HUES6 (cell line): ENCODE measurements around the gene PPFIBP1.

Experiments
- H3K27ac ChIP-seq: 2 replicates; pipeline ENCODE4 v1.7.0; 2013; ENCODE audit warnings: low read depth, mild to moderate bottlenecking, low read length, inconsistent platforms
- H3K27me3 ChIP-seq: 2 replicates; pipeline ENCODE4 v1.6.1; 2013; ENCODE audit warnings: low read length; ENCODE audit not compliant: control insufficient read depth, insufficient read depth
- H3K36me3 ChIP-seq: 2 replicates; pipeline ENCODE4 v1.6.1; 2013; ENCODE audit warnings: low read length; ENCODE audit not compliant: control insufficient read depth, insufficient read depth
- H3K4me1 ChIP-seq: 2 replicates; pipeline ENCODE4 v1.6.1; 2013; ENCODE audit warnings: low read length; ENCODE audit not compliant: control insufficient read depth, insufficient read depth
- H3K4me3 ChIP-seq: 2 replicates; pipeline ENCODE4 v1.5.1; 2013; ENCODE audit warnings: low read depth, low read length
- H3K9ac ChIP-seq: one replicate; pipeline ENCODE4 v1.6.1; 2013; ENCODE audit warnings: mild to moderate bottlenecking, low read length
- H3K9me3 ChIP-seq: 2 replicates; pipeline ENCODE4 v1.6.1; 2013; ENCODE audit warnings: low read depth, low read length; ENCODE audit not compliant: control insufficient read depth, insufficient read depth

PPFIBP1 gene

DNA sequence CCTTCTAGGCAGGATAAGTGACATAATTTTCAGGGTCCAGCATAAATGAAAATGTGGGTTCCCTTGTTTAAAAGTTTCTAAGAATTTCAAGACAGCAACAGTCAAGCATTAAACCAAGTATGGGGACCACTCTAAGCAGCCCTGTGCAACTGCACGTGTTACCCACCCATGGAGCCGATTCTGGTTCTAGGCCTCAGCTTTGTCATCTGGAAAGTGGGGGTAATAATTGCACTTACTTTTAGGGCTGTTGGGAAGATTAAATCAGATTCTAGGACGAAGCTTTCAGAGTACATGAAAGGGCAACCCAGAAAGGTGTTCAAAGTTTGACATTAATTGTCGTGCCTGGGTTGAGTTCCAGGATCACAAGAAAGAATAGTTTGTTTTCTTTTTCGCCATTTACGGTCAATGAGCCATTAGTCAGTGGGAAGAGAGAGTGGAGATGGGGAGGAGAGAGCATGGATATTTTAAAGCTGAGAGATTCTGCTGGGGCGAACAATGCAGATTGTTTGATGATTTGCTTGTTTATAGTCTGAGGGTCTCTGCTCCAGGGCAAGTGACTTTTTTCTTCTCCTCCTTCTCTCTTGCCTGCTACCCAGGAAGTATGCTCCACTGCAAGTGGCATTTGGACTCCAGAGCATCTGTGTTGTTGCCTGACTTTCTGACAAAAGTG, 10.7 kb upstream of the PPFIBP1 start:
- no peak overlapping the region for H3K27ac ChIP-seq
- H3K4me3 ChIP-seq = no peak overlapping the region
- H3K9me3 ChIP-seq = no peaks in the 10 kb centered on the region
- H3K36me3 ChIP-seq = no peaks in the 10 kb centered on the region
- H3K9ac ChIP-seq = no peak overlapping the region
- no peaks in the 10 kb centered on the region for H3K27me3 ChIP-seq
- H3K4me1 ChIP-seq = no peaks in the 10 kb centered on the region; the same call in 1 of the 2 replicates

DNA sequence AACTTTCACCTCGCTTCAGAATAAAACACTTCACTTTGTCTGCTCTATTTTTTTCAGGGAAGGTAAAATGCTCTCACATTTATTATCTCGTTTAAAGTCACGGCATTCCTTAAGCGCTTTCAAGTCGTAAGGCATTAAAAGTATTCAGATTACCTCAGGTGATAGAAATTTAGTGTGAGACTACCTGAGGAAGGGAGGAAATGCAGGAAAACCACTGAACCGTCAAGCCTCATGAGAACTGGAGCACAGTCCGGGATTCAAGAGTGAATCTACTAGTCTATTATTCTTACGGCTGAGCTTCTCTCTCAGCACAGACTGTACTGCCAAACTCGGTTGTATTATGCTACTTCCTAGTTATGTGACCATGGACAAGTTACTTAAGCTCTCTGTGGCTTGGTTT, 8.3 kb upstream of the PPFIBP1 start:
- no peaks in the 10 kb centered on the region for H3K27me3 ChIP-seq
- no peak overlapping the region for H3K9ac ChIP-seq
- no peak overlapping the region for H3K27ac ChIP-seq
- no peaks in the 10 kb centered on the region for H3K36me3 ChIP-seq
- H3K4me3 ChIP-seq = no peak overlapping the region
- no peaks in the 10 kb centered on the region for H3K9me3 ChIP-seq
- peaks cover 4% of the 10 kb centered on the region; the same call in 1 of the 2 replicates for H3K4me1 ChIP-seq

DNA sequence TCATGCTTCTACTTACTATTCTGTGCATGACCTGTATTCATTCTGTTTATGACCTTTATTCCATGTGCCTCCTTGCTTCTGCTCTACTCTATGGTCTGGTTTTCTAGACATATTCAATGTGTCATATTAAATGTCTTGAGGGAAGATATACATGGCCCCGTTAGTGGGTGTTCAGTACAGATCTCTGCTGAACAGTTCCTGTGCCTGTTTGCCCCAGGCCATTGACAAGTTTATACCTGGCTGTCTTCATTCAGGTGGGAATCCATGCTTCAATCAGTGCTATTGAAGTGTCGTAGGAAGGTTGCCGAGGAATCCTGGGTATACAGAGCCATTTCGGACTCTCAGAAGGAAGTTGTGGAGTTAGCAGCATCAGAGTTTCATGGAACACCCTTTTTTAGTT, 7.4 kb upstream of the PPFIBP1 start:
- H3K9me3 ChIP-seq = no peaks in the 10 kb centered on the region
- H3K4me3 ChIP-seq = no peak overlapping the region
- no peaks in the 10 kb centered on the region for H3K27me3 ChIP-seq
- H3K4me1 ChIP-seq = peaks cover 13% of the 10 kb centered on the region
- no peak overlapping the region for H3K27ac ChIP-seq
- H3K36me3 ChIP-seq = no peaks in the 10 kb centered on the region
- no peak overlapping the region for H3K9ac ChIP-seq

DNA sequence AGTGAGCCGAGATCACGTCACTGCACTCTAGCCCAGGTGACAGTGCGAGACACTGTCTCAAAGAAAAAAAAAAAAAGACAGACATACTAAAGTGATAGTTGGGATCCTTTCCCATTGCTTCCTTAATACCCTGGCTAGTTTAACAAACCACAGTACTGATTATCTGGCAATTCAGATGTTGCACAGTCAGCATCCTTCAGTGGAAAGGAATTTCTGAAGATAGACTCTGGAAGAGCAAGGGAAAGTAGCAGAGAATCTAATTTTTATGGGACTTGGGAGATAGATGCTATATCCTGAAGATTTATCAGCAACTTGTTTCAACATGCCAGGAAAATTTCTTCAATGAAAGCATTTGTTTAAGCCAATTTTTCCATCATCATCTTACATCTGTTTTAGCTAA, 6.5 kb upstream of the PPFIBP1 start:
- Histone ChIP-seq H3K4me3 (no peak overlapping the region), H3K27me3 (no peaks in the 10 kb centered on the region), H3K9me3 (no peaks in the 10 kb centered on the region), H3K9ac (no peak overlapping the region), H3K4me1 (peaks cover 17% of the 10 kb centered on the region), H3K27ac (no peak overlapping the region), H3K36me3 (no peaks in the 10 kb centered on the region)

DNA sequence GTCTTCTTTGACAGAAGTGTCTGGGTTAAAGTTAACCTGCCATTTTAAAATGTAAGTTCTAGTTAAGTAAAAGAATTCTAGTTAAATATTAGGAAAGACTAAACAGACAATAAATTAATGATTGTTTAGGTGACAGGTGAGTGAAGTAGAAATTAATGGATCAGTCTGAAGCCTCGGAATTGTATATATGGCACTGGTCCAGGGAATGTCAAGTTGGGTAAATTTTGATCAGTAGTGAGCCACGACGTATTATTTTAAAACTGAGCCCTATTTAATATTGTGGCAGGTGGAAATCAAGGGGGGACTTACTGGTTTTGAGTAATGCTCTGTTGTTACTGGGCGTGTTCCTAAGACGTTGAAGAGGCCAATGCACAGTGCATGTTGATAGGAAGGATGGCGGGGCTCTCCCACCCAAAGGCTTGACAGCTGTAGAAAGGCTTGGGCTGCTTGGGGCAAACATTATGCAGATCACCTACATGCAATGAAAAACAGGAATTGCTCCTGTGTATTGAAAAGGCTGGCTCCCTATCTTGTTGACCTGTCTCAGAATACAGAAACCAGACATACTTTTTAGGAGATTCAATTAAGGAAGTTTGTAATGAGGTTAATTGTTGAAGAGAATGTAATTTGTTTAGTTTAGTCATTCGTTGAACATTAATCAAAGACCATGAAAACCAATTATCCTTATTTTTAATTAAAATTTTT, 5.9 kb upstream of the PPFIBP1 start:
- H3K36me3 ChIP-seq = no peaks in the 10 kb centered on the region
- no peak overlapping the region for H3K9ac ChIP-seq
- H3K9me3 ChIP-seq = no peaks in the 10 kb centered on the region

DNA sequence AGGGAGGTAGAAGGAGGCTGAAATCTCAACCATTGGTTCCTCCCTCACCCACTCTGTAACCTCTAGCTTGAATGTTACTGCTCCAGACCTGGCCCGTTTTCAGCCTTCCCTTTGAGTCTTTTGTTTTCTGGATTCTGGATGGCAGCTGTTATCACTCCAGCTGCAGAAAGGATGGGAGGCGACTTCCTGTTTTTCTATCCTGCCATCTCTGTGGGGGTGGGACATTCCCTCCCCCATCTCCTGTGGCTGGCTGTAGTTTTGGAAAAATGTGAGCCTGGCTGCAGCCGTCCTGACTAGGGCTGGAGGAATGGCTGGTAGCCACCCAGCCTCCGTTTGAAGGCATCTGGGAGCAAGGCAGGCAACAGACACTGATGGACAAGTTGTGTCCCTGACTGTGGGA, 2.9 kb upstream of the PPFIBP1 start:
- Histone ChIP-seq H3K4me1 (peaks cover 21% of the 10 kb centered on the region), H3K9me3 (no peaks in the 10 kb centered on the region), H3K27ac (no peak overlapping the region), H3K27me3 (peaks cover 5% of the 10 kb centered on the region; the same call in 1 of the 2 replicates), H3K36me3 (no peaks in the 10 kb centered on the region), H3K9ac (no peak overlapping the region), H3K4me3 (no peak overlapping the region)

More for the DNA sequence above, 5.9 kb upstream of the PPFIBP1 start:
- Histone ChIP-seq H3K4me1 (peaks cover 19% of the 10 kb centered on the region), H3K27me3 (no peaks in the 10 kb centered on the region), H3K4me3 (no peak overlapping the region), H3K27ac (no peak overlapping the region)

DNA sequence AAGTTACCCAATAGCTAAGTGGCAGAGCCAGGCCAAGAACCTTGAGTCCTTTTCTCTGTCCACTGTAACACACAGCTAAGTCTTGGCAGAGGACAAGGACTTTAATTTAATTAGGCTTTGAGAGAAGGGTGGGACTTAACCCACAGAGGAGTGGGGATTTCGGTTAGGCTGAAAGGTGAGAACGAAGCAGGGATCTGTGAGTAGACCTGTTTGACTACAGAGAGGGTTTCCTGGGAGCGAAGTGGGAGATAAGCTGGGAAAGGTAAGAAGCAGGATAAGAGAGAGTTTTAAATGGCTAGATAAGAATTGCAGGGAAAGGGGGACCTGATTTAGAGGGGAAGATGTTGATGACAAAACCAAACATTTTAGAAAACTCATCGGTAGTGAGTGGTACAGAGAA, 2.0 kb upstream of the PPFIBP1 start:
- no peaks in the 10 kb centered on the region for H3K36me3 ChIP-seq
- H3K27me3 ChIP-seq = peaks cover 9% of the 10 kb centered on the region; the same call in 1 of the 2 replicates
- H3K4me3 ChIP-seq = no peak overlapping the region
- H3K9me3 ChIP-seq = no peaks in the 10 kb centered on the region
- H3K9ac ChIP-seq = no peak overlapping the region
- H3K27ac ChIP-seq = no peak overlapping the region
- peaks cover 21% of the 10 kb centered on the region for H3K4me1 ChIP-seq

DNA sequence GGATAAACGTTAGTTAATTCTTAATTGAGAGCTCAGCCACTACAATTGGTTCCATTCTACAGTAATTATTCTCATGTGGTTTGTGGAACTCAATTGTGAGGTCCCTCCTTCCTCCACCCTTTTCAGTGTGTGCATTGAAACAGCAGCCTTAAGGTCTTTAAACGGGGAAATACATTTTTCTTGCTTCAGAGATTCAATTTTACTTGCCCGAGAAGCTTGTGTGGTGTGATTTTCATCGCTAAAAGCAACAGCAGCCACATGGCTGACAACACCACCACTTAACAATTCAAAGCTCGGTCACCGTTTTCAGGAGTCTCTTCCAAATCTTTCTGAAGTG, 733 bp upstream of the PPFIBP1 start:
- peaks cover 9% of the 10 kb centered on the region; the same call in 1 of the 2 replicates for H3K27me3 ChIP-seq
- H3K4me1 ChIP-seq = peaks cover 21% of the 10 kb centered on the region

DNA sequence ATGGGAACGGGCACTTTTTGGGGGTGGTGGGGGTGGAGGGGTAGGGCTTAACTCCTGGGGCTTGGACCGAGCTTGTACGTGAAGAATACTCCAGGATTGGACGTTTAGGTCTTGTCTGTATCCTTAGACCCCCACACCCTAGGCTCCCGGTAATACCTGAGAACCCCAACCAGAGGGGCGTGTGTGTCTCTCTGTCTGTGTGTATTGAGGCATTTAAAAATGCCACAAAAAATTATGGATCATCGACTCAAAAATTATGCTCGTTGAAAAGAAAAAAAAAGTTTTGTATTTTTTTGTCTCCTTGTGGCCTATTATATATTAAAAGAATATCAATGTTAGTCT, 459 bp downstream of the PPFIBP1 start:
- peaks cover 21% of the 10 kb centered on the region for H3K4me1 ChIP-seq
- H3K9me3 ChIP-seq = no peaks in the 10 kb centered on the region
- peaks cover 9% of the 10 kb centered on the region; the same call in 1 of the 2 replicates for H3K27me3 ChIP-seq
- H3K4me3 ChIP-seq = peak overlapping the region; percentile 88
- H3K27ac ChIP-seq = no peak overlapping the region
- H3K36me3 ChIP-seq = no peaks in the 10 kb centered on the region
- H3K9ac ChIP-seq = peak overlapping the region; percentile 85

More for the DNA sequence above, 733 bp upstream of the PPFIBP1 start:
- H3K9me3 ChIP-seq = no peaks in the 10 kb centered on the region
- H3K27ac ChIP-seq = peak overlapping the region; percentile 76
- peak overlapping the region; percentile 83 for H3K9ac ChIP-seq
- H3K4me3 ChIP-seq = peak overlapping the region; percentile 88
- no peaks in the 10 kb centered on the region for H3K36me3 ChIP-seq

DNA sequence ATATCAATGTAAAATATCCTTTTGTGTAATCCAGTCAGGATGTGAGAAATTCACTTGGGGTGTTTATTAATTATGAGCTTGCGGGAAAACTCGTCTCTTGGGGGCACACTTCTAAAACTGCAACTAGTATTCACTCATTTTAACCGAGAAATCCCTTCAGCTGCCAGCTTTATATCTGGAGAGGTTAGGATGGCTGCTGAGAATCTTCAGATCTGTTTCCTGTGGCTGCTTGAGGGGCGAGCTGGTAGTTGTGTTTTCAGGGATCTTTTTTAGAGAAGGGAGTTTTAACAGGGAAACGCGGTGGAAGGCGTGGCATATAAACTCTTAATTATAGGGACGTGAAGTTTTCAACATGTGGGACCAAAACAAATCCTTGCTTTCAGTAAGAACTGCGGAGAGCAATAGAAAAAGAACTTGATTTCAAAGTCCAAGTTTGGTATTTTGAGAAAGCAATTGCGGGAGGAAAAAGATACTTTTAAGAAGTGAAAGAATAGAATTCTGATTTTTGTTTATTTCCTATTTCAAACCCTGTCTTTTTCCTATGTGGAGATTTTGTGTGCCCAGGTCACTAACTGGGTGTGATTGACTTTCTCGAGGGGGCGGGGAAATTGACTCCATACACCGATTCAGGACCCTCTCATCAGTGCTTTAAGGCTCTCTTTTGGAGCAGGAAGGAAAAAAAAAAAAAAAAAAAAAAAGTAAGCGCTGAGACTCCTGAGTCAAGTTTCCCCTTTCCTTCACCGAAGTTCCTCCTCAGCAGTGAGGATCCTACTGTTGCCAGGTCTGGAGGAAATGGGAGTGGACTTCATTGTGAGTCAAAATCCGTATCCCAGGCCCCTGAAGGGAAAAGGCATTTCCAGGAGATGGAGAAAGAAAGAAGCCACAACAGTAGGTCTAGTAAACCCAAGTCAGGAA, 1.1 kb downstream of the PPFIBP1 start:
- Histone ChIP-seq H3K4me1 (peaks cover 23% of the 10 kb centered on the region), H3K4me3 (peak overlapping the region; percentile 88), H3K27ac (no peak overlapping the region), H3K9me3 (no peaks in the 10 kb centered on the region), H3K27me3 (peaks cover 9% of the 10 kb centered on the region; the same call in 1 of the 2 replicates), H3K9ac (peak overlapping the region; percentile 32), H3K36me3 (no peaks in the 10 kb centered on the region)

DNA sequence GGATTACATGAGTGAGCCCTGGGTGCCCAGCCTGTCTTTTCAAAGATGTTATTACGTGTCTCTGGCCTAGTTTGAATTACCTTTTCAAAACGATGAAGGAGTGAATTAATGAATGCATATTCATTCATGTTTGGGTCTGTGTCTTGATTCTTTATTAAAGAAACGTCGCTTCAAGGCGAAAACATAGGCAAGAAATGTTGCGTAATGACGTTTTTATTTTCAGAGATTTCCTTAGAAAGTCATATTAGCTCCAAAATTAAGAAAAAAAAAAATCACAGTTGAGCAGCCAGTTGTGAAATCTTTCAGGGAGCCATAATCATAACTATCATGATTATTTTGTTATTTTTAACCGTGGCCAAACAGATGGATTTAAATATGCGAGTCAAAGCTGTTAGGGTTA, 3.5 kb downstream of the PPFIBP1 start:
- H3K36me3 ChIP-seq = no peaks in the 10 kb centered on the region
- H3K4me1 ChIP-seq = peaks cover 13% of the 10 kb centered on the region
- no peak overlapping the region for H3K4me3 ChIP-seq
- no peak overlapping the region for H3K27ac ChIP-seq
- H3K9me3 ChIP-seq = no peaks in the 10 kb centered on the region
- peaks cover 9% of the 10 kb centered on the region; the same call in 1 of the 2 replicates for H3K27me3 ChIP-seq
- no peak overlapping the region for H3K9ac ChIP-seq
